Brain pericyte (primary cell): Measurements from ENCODE around the gene GSG1L.

Source experiments
- DNase-seq: peaks from one replicate; pipeline ENCODE4 v3.0.0-alpha.2; 2012; ENCODE audit warnings: low read depth, low spot score

GSG1L gene

GRCh38 chr16:27820646-27821345 is 242.7 kb downstream of the GSG1L start:
- DNase-seq = no peak

DNA sequence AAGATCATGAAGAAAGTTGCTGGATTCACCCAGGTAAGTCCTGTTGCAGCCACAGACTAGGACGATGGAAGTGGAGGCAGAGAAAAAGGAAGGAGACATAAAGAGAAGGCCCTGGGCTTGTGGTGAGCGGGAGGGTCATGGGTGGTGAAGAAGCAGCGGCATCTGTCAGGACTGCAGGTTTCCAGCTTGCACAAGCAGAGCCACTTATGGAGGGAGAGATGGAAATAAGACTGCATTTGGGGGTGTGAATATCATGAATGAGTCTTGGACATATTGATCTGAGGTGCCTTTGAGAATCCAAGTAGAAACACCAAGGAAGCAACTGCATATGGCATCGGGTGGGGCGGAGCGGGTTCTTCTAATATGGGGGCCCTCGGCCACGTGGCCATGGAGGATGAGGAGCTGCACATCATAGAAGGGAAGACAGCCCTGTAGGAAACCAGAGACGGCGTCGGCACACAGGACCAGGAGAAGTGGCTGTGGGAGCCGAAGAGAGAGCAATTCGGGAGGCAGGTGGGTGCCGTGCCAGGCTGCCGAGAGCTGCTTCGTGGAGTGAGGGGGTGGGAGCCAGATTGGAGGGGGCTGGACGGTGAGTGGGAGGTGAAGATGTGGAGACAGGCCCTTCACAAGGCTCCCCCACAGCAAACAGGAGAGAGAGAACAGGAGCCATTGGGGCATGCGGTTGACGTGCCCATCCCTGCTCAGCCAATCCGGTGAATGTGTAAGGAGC is 243.5 kb downstream of the GSG1L start:
- DNase-seq = no peak

DNA sequence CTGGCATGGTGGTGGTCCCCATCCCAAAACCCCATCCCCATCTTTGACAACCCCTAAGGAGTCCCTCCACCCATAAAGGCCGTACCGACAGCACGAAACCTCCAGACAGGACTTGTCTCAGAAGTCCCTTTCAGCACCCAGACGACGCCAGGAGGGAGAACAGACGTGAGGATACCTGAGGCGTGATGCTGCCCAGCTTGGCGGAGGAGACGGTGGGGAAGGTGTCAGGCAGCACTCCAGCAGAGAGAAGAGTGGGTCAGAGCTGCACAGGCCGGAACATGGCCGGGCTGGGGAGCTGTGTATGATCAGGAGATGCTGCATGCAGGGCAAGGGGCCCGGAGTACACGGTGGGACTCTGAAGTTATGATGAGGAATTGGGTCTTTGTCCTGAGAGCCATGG is 244.2 kb downstream of the GSG1L start:
- DNase-seq = no peak

DNA sequence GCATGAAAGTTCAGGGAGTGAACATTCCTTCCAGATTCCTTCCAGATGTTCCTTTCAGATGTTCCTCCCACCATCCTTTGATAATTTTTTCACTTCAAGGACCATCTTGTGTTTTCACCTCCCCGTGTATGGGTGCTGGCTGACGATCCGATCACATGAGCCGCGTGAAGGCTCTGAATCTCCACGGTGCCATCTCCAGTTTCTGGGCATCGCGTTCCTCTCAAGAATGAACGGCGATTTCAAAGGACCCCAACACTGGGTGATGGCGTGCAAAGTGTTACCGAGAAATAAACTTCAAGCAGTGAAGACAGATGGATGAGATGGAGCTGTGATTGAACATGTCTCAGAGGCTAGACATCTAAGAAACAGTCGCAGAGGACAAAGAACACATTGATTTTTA is 245.3 kb downstream of the GSG1L start:
- no peak for DNase-seq

DNA sequence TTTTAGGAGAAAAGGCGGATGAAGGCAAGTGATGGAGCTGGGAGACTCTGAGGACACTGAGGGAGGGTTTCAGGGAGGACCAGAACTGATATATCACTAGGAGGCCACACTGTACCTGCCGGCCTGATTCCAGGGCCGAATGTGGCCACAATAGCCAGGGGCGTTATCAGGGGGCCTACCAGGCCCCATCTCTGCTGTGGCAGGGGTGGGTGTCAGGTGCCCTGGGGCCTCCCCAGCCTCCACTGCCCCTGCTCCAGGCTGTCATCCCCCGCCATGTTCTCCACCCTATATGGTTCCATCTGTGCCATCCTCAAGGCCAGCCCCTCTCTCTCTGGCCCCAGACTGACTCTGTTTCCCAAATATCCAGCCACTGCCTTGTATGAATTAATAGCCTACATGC is 246.5 kb downstream of the GSG1L start:
- DNase-seq = no peak

DNA sequence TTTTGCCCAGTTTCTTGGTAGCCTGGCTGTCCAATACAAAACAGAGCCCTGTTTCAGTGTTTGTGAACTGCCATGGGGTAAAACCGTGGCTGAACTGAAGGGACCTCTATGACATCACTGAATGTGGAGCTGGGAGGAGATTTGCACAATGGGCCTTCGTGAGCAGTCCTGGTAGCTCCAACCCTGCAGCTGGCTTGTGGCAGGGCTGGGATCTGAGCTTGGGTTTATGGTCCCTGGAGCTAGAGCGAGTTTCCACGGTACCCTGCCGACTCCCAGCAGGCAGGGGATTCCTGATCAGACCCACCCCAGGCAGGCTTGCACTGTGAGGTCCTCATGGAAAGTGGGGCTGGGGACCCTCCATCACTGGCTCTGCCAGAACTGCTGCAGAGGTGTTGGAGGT is 247.0 kb downstream of the GSG1L start:
- DNase-seq = no peak

DNA sequence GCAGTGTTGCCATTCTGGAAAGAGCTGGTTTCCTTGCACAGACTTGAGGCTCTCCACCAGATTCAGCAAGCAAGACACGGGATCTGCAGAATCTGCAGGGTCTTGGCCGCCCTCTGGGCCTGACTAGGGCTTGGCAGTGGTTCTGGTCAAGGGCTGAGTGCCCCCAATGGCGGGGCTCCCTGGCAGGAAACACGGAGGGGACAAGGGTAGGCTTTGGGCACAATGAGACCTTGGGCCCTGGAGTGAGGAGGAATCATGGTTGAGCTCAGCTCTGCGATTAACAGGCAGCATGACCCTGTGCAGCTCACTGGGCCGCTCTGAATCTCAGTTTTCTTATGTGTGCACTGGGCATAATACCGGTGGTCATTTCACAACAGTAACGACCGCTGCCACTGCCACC is 249.9 kb downstream of the GSG1L start:
- DNase-seq = no peak

DNA sequence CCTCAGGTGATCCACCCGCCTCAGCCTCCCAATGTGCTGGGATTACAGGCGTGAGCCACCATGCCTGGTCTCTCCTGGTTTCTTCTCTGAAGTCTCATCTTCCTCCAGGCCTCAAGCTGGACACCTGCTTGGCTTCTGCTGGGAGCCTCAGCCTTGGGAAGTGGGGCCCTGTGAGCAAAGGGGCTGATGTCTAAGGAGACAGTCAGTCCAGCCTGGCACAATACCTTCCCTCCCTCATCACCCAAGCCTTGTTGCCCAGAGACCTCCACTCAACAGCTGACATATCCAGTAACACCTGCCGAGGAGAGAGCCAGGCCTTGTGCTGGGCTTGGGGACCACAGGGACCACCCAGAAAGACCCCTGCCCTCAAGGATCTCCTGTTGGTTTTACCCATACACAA is 251.6 kb downstream of the GSG1L start:
- no peak for DNase-seq

DNA sequence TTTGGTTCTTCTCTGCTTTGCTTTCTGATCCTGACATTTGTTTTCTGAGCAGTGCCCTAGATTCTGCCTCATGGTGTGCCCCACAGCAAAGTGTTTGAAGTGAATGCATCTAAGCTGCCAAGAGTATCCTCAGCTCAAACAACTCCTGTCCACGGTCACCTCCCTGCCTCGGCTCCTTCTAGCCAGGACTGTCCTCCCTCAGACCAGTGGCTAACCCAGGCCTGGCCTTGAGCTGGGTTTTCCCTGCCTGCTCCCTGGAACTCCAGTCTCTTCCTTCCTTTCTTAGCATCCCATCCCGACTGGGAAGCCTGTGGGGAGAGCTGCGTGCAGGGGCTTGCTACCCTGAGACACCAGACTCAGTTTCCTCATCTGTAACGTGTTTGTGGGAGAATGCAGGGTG is 256.5 kb downstream of the GSG1L start:
- DNase-seq = no peak

DNA sequence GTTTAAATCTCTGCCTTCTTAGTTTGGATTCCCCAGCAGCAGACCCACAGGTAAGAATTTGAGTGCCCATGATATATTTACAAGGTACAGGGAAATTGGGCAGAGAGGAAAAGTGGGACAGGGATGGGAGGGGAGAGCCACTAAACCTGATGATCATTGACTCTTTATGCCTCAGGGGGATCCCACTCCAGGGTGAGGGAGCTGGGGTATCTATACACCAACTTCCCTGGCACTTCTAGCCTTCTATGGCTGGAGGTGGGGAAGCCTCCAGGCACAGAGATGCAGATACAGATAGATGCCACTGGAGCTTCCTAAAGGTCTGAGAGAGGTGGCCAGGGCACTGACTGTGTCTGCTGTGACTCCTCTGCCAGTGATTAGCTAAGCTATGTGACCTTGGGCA is 257.1 kb downstream of the GSG1L start:
- DNase-seq = no peak

DNA sequence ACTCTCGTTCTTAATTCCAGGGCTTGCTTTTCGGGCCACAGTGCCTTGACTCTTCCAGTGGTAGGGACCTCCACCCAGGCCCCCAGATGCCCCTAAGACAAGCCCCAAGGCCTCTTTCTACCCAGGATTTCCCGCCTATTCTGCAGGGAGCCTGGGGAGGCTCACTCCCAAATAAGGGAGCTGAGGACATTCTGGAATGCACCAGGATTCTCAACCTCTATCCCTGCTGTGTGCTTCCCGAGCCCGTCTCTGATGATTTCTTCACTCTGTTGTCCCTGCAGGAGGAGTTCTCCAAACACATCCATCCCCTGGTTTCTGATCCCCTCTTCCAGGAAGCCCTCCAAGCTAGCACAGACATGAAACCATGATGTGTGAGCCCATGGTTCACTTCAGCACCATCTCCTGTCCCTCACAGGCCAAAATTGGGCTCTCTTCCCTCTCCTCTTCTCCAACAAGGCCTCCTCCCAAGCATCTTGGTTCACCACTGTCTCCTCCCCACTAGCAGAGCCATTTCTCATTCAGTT is 257.6 kb downstream of the GSG1L start:
- DNase-seq = no peak

GRCh38 chr16:27803775-27804549 is 259.6 kb downstream of the GSG1L start:
- DNase-seq = no peak

GRCh38 chr16:27802664-27803439 is 260.7 kb downstream of the GSG1L start:
- DNase-seq = no peak

GRCh38 chr16:27801289-27801945 is 262.1 kb downstream of the GSG1L start:
- no peak for DNase-seq

DNA sequence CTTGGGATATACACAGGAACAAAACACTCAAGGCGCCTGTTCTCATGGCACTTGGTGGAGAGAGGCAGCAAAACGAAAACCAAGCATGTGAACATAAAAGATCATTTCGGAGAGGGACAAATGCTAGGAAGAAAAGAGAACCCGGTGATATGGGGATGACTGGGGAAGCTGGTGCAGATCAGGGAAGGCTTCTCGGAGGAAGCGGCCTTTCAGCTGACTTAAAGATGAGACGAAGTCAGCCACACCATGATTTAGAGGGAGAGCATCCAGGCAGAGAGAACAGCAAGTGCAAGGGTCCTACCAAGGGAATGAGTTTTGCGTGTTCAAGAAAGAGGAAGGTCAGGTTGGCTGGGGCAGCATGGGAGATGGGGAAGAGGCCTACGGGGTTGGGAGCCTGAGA is 262.7 kb downstream of the GSG1L start:
- no peak for DNase-seq

- DNase-seq = no peak
Measured at GRCh38 chr16:27799896-27800295, 263.6 kb downstream of the GSG1L start.

GRCh38 chr16:27798241-27798640 is 265.3 kb downstream of the GSG1L start:
- DNase-seq = no peak

GRCh38 chr16:27795992-27796614 is 267.4 kb downstream of the GSG1L start:
- no peak for DNase-seq

GRCh38 chr16:27793249-27793622 is 270.3 kb downstream of the GSG1L start:
- DNase-seq = no peak

- no peak for DNase-seq
Measured at GRCh38 chr16:27792486-27793248, 270.8 kb downstream of the GSG1L start.
